Measurements from ENCODE around the gene CBLN3. TPM values are rescaled to one million over a fixed set of nuclear protein-coding genes. Genes with fewer than 3 reads are reported as not detected.
"Not testable (repeated sequence)": the region's sequence is repeated elsewhere in the genome, so short reads cannot be mapped to it uniquely, and the experiment has no call there.

Gene CBLN3
- total RNA-seq, 1 donor from 2014 or later: not detected

DNA sequence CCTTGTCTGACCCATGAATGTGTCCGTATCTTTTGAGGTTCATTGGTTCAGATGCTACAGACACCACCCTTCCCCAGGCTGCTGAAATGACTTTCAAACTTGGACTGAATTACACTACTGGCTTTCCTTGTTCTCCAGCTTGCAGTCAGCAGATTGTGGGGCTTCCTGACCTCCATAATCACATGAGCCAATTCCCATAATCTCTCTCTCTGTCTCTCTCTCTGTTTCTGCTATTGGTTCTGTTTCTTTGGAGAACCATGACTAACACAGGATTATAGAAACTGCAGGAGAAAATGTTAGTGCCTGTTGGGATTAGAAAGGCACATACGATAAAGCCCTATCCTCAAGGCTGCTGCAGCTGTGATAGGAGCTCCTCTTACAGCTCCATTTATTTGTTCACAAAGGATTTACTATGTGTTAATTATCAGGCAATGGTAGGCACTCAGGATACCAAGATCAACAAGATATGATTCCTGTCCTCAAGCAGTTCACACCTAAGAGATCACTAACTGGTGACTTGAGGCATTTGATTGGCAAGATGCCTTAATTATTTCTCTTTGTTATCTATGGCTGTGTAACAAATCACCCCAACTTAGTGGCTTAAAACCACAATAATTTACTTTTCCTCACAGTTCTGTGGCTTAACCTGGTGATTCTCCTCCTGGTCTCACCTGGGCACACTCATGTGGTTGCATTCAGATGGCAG is 40.8 kb downstream of the CBLN3 start:
- Histone ChIP-seq H3K4me2 (no peak overlapping the region), H3K9me3 (ENCODE audit: low read depth) (no peaks in the 10 kb centered on the region), H4K20me1 (ENCODE audit: low read depth) (no peaks in the 10 kb centered on the region), H3F3A (ENCODE audit: low read depth) (no peaks in the 10 kb centered on the region), H3K27ac (no peak overlapping the region), H3K9ac (no peak overlapping the region), H3K4me3 (no peak overlapping the region), H3K79me2 (ENCODE audit: low read depth) (no peaks in the 10 kb centered on the region), H2AFZ (replicated peaks) (no peak overlapping the region), H3K27me3 (no peaks in the 10 kb centered on the region), H3K36me3 (no peaks in the 10 kb centered on the region), H3K4me1 (no peaks in the 10 kb centered on the region)
- H3K4me1 Mint-ChIP-seq: peaks cover 22% of the 10 kb centered on the region
- DNase-seq (ENCODE audit: low spot score): no peak
- no peaks in the 10 kb centered on the region for H3K9me3 Mint-ChIP-seq
- TF ChIP-seq, protein P1, sequence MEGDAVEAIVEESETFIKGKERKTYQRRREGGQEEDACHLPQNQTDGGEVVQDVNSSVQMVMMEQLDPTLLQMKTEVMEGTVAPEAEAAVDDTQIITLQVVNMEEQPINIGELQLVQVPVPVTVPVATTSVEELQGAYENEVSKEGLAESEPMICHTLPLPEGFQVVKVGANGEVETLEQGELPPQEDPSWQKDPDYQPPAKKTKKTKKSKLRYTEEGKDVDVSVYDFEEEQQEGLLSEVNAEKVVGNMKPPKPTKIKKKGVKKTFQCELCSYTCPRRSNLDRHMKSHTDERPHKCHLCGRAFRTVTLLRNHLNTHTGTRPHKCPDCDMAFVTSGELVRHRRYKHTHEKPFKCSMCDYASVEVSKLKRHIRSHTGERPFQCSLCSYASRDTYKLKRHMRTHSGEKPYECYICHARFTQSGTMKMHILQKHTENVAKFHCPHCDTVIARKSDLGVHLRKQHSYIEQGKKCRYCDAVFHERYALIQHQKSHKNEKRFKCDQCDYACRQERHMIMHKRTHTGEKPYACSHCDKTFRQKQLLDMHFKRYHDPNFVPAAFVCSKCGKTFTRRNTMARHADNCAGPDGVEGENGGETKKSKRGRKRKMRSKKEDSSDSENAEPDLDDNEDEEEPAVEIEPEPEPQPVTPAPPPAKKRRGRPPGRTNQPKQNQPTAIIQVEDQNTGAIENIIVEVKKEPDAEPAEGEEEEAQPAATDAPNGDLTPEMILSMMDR (IDR thresholded peaks at IDR 0.05): no peak
- TF ChIP-seq EZH2phosphoT487 (IDR thresholded peaks at IDR 0.05) (no peak), EZH2 (IDR thresholded peaks at IDR 0.05) (no peak)
- H3K27me3 Mint-ChIP-seq (ENCODE audit: insufficient read depth, low read depth): peaks cover 5% of the 10 kb centered on the region
- H3K27ac Mint-ChIP-seq: peak overlapping the region; percentile 67
- H3K4me3 Mint-ChIP-seq: no peak overlapping the region
- H3K36me3 Mint-ChIP-seq: no peaks in the 10 kb centered on the region

DNA sequence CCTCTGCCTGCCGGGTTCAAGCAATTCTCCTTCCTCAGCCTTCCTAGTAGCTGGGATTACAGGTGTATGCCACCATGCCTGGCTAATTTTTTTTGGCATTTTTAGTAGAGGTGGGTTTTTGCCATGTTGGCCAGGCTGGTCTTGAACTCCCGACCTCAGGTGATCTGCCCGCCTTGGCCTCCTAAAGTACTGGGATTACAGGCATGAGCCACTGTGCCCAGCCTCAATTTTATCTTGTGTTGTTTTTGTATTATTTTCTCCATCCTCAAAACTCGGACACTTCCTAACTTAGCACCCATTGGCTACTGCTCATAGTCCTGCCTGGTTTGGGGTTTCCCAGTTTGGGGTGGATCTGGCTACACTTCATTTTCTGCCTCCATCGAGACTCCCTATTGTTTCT is 41.9 kb downstream of the CBLN3 start:
- not testable (repeated sequence) for H3K79me2 ChIP-seq (ENCODE audit: low read depth); H3K36me3 ChIP-seq; H3K9ac ChIP-seq; H3K27me3 Mint-ChIP-seq (ENCODE audit: insufficient read depth, low read depth); H3K27ac Mint-ChIP-seq; H3K36me3 Mint-ChIP-seq; H3K4me3 Mint-ChIP-seq; H3K4me1 ChIP-seq; H3K9me3 ChIP-seq (ENCODE audit: low read depth); H2AFZ ChIP-seq (replicated peaks); H3F3A ChIP-seq (ENCODE audit: low read depth); H3K27me3 ChIP-seq; H4K20me1 ChIP-seq (ENCODE audit: low read depth); H3K4me2 ChIP-seq; H3K4me3 ChIP-seq; H3K9me3 Mint-ChIP-seq; DNase-seq (ENCODE audit: low spot score); H3K27ac ChIP-seq
- H3K4me1 Mint-ChIP-seq: peaks cover 22% of the 10 kb centered on the region

DNA sequence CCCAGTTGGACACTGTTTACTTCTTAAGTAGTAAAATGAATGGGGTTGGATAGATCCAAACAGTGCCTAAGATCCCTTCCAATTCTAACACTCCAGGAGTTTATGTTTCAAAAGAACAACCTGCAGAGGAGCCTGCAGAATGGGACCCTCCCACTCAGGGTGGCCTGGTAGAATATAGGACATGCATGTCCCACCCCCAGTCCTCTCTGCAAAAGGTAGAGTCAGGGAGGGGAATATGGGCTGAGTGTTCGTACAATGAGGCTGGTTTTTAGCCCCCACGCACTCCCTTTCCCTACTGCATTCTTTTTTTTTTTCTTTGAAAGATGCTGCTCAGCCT is 42.5 kb downstream of the CBLN3 start:
- Histone ChIP-seq H4K20me1 (ENCODE audit: low read depth) (no peaks in the 10 kb centered on the region), H3K4me1 (no peaks in the 10 kb centered on the region), H2AFZ (replicated peaks) (no peak overlapping the region), H3K79me2 (ENCODE audit: low read depth) (no peaks in the 10 kb centered on the region), H3K4me3 (no peak overlapping the region), H3K36me3 (no peaks in the 10 kb centered on the region), H3K9me3 (ENCODE audit: low read depth) (no peaks in the 10 kb centered on the region), H3K27me3 (no peaks in the 10 kb centered on the region), H3K4me2 (no peak overlapping the region), H3K27ac (no peak overlapping the region), H3F3A (ENCODE audit: low read depth) (no peaks in the 10 kb centered on the region), H3K9ac (no peak overlapping the region)
- H3K27me3 Mint-ChIP-seq (ENCODE audit: insufficient read depth, low read depth): peaks cover 5% of the 10 kb centered on the region
- no peaks in the 10 kb centered on the region for H3K9me3 Mint-ChIP-seq
- H3K27ac Mint-ChIP-seq: no peak overlapping the region
- H3K4me1 Mint-ChIP-seq: peaks cover 22% of the 10 kb centered on the region
- no peak overlapping the region for H3K4me3 Mint-ChIP-seq
- TF ChIP-seq EZH2 (IDR thresholded peaks at IDR 0.05): no peak
- TF ChIP-seq, protein P1 (IDR thresholded peaks at IDR 0.05): no peak
- no peak for TF ChIP-seq EZH2phosphoT487 (IDR thresholded peaks at IDR 0.05)
- no peaks in the 10 kb centered on the region for H3K36me3 Mint-ChIP-seq
- no peak for DNase-seq (ENCODE audit: low spot score)

DNA sequence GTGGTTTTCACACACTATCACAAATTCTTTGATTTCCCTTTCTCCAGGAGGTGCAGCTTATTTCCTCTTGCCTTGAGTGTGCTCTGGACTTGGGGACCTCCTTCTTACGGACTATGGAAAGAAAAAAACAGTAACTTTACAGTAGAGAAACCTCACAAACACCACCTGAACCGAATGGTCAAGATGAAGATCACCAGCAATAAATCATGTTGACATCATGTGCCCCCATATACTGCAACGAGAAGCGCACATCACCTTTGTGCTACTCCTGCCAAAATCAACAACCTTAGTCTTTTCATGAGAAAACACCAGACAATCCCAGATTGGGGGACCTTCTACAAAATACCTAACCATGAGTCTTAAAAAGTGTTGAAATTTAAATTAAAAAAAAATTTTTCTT is 43.9 kb downstream of the CBLN3 start:
- TF ChIP-seq EZH2 (IDR thresholded peaks at IDR 0.05): no peak
- TF ChIP-seq, protein P1 (IDR thresholded peaks at IDR 0.05): no peak
- no peak for TF ChIP-seq EZH2phosphoT487 (IDR thresholded peaks at IDR 0.05)
- H3K27ac Mint-ChIP-seq: no peak overlapping the region

More for the DNA sequence above, 43.9 kb downstream of the CBLN3 start:
- Histone ChIP-seq H3K4me2 (no peak overlapping the region), H3K4me1 (peaks cover 2% of the 10 kb centered on the region), H3K4me3 (no peak overlapping the region), H4K20me1 (ENCODE audit: low read depth) (no peaks in the 10 kb centered on the region), H3K79me2 (ENCODE audit: low read depth) (no peaks in the 10 kb centered on the region), H3K27ac (no peak overlapping the region), H3K27me3 (no peaks in the 10 kb centered on the region), H3K36me3 (no peaks in the 10 kb centered on the region), H3K9ac (no peak overlapping the region), H2AFZ (replicated peaks) (no peak overlapping the region), H3K9me3 (ENCODE audit: low read depth) (no peaks in the 10 kb centered on the region), H3F3A (ENCODE audit: low read depth) (peaks cover 3% of the 10 kb centered on the region)
- H3K4me1 Mint-ChIP-seq: peaks cover 25% of the 10 kb centered on the region
- peaks cover 8% of the 10 kb centered on the region for H3K27me3 Mint-ChIP-seq (ENCODE audit: insufficient read depth, low read depth)
- DNase-seq (ENCODE audit: low spot score): no peak
- H3K4me3 Mint-ChIP-seq: no peak overlapping the region
- no peaks in the 10 kb centered on the region for H3K9me3 Mint-ChIP-seq
- H3K36me3 Mint-ChIP-seq: no peaks in the 10 kb centered on the region

All from neural progenitor cell (in vitro differentiated cells).